Mesenchymal stem cell (in vitro differentiated cells and primary cell): ENCODE measurements around the gene MNDA. TPM values are rescaled to one million over a fixed set of nuclear protein-coding genes. Genes with fewer than 3 reads are reported as not detected.

Experiments used
- DNase-seq: peaks from one replicate; pipeline ENCODE4 v3.0.0-alpha.2; 2013
- H2AFZ ChIP-seq: one replicate; pipeline ENCODE4 v1.6.1; 2013; ENCODE audit warnings: low read depth, mild to moderate bottlenecking, control low read depth, inconsistent platforms, low read length, moderate library complexity
- H2AK5ac ChIP-seq: 2 replicates; pipeline ENCODE4 v1.6.1; 2013; ENCODE audit warnings: low read length, moderate library complexity, mild to moderate bottlenecking, inconsistent platforms; ENCODE audit not compliant: severe bottlenecking
- H2BK120ac ChIP-seq: one replicate; pipeline ENCODE4 v1.6.1; 2013; ENCODE audit warnings: low read depth, mild to moderate bottlenecking, inconsistent platforms, low read length, moderate library complexity
- H2BK12ac ChIP-seq, 2 experiments: one replicate each; pipeline ENCODE4 v1.6.1; 2013; ENCODE audit warnings: inconsistent platforms in 2 of 2, low read length in 2 of 2, mild to moderate bottlenecking in 2 of 2, moderate library complexity in 2 of 2, control low read depth in 1 of 2
- H2BK15ac ChIP-seq: one replicate; pipeline ENCODE4 v1.6.1; 2013; ENCODE audit warnings: mild to moderate bottlenecking, low read depth, inconsistent platforms; ENCODE audit not compliant: poor library complexity, severe bottlenecking
- H2BK5ac ChIP-seq: 2 replicates; pipeline ENCODE4 v1.6.1; 2013; ENCODE audit warnings: low read depth, mild to moderate bottlenecking, low read length, control low read depth, inconsistent platforms; ENCODE audit not compliant: poor library complexity, severe bottlenecking
- H3K14ac ChIP-seq, 2 experiments: one replicate each; pipeline ENCODE4 v1.6.1; 2013; ENCODE audit warnings: inconsistent platforms in 2 of 2, low read length in 2 of 2, control low read depth in 1 of 2, mild to moderate bottlenecking in 1 of 2, moderate library complexity in 1 of 2
- H3K18ac ChIP-seq, 2 experiments: one replicate each; pipeline ENCODE4 v1.6.1; 2013; ENCODE audit warnings: inconsistent platforms in 2 of 2, low read length in 2 of 2, control low read depth in 1 of 2, low read depth in 1 of 2, mild to moderate bottlenecking in 1 of 2
- H3K23ac ChIP-seq, 2 experiments: one replicate each; pipeline ENCODE4 v1.6.1; 2013; ENCODE audit warnings: inconsistent platforms in 2 of 2, low read length in 2 of 2, mild to moderate bottlenecking in 2 of 2, moderate library complexity in 2 of 2, control low read depth in 1 of 2
- H3K27ac ChIP-seq: 2 replicates; pipeline ENCODE4 v1.5.1; 2013; ENCODE audit warnings: mild to moderate bottlenecking, moderate library complexity, low read length, control low read depth, inconsistent platforms; ENCODE audit not compliant: poor library complexity, severe bottlenecking
- H3K27me3 ChIP-seq, 2 experiments: 2 replicates each; pipeline versions ENCODE4 v1.6.1 to v1.7.0; 2013; ENCODE audit warnings: low read length in 2 of 2, mild to moderate bottlenecking in 2 of 2, moderate library complexity in 2 of 2, control low read depth in 1 of 2, inconsistent platforms in 1 of 2; ENCODE audit not compliant: control insufficient read depth in 1 of 2, insufficient read depth in 1 of 2
- H3K36me3 ChIP-seq, 2 experiments: 2 replicates each; pipeline versions ENCODE4 v1.6.1 to v1.7.0; 2013; ENCODE audit warnings: low read length in 2 of 2, control low read depth in 1 of 2, inconsistent platforms in 1 of 2, low read depth in 1 of 2, mild to moderate bottlenecking in 1 of 2; ENCODE audit not compliant: insufficient read depth in 2 of 2, control insufficient read depth in 1 of 2
- H3K4ac ChIP-seq, 2 experiments: one replicate each; pipeline ENCODE4 v1.6.1; 2013; ENCODE audit warnings: inconsistent platforms in 2 of 2, low read length in 2 of 2, mild to moderate bottlenecking in 2 of 2, moderate library complexity in 2 of 2, control low read depth in 1 of 2, low read depth in 1 of 2
- H3K4me1 ChIP-seq: 2 replicates; pipeline ENCODE4 v1.6.1; 2013; ENCODE audit warnings: low read depth, low read length, control low read depth; ENCODE audit not compliant: control insufficient read depth, insufficient read depth
- H3K4me2 ChIP-seq: 2 replicates; pipeline ENCODE4 v1.6.1; 2013; ENCODE audit warnings: low read length, mild to moderate bottlenecking, inconsistent platforms; ENCODE audit not compliant: poor library complexity, severe bottlenecking
- H3K4me3 ChIP-seq, 2 experiments: 2 replicates each; pipeline versions ENCODE4 v1.5.1 to v1.7.0; 2013; ENCODE audit warnings: low read length in 2 of 2, mild to moderate bottlenecking in 2 of 2, control low read depth in 1 of 2, low read depth in 1 of 2; ENCODE audit not compliant: insufficient read depth in 1 of 2
- H3K79me1 ChIP-seq: replicated peaks from 2 replicates; pipeline ENCODE4 v1.6.1; 2013; ENCODE audit warnings: mild to moderate bottlenecking, control low read depth, low read length, inconsistent platforms; ENCODE audit not compliant: poor library complexity, severe bottlenecking
- H3K9ac ChIP-seq: 2 replicates; pipeline ENCODE4 v1.7.0; 2013; ENCODE audit warnings: mild to moderate bottlenecking, low read length, moderate library complexity
- H3K9me3 ChIP-seq: 2 replicates; pipeline ENCODE4 v1.7.0; 2013; ENCODE audit warnings: mild to moderate bottlenecking, low read length; ENCODE audit not compliant: control insufficient read depth
- H4K8ac ChIP-seq: one replicate; pipeline ENCODE4 v1.6.1; 2013; ENCODE audit warnings: inconsistent platforms, mild to moderate bottlenecking, low read length, moderate library complexity
- H4K91ac ChIP-seq: one replicate; pipeline ENCODE4 v1.6.1; 2013; ENCODE audit warnings: mild to moderate bottlenecking, low read length, inconsistent platforms
- WGBS: methylation state at CpG from one replicate; pipeline ENCODE4 v1.1.7; 2013; ENCODE audit warnings: mixed read lengths; 5-methylcytosine and 5-hydroxymethylcytosine counted together
- small RNA-seq: library from polyadenylated mRNA; stranded (forward); fragments of <200 nt; extraction: miRNeasy Mini kit (QIAGEN cat#:217004); gene quantifications from one replicate; pipeline ENCODE3, GENCODE V24; 2013; ENCODE audit warnings: low read depth

MNDA gene

DNA sequence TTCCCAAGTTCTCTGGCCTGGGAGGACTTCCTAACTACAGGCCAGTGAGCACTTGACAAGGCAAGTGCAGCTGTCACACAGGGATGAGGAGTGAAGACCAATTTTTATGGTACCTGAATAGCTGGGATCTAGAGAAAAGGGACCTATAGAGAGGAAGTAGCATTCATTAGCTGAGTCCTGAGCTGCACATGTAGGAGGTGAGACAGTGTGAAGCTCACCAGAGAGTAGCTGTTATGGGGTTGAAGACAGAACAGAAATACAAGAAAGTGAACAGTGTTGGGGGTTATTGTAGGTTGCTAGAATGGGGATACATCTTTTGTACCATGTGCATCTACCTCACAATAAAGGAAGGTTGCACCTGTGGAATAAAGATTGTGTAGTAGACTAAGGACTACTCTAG lies 62.5 kb downstream of the MNDA start:
- no peaks in the 10 kb centered on the region for H3K9me3 ChIP-seq
- H3K4me3 ChIP-seq, result no peak overlapping the region
- no peak overlapping the region for H3K27ac ChIP-seq
- no peak overlapping the region for H2BK5ac ChIP-seq
- no peak overlapping the region for H2AK5ac ChIP-seq
- H2BK15ac ChIP-seq, result no peak overlapping the region
- H3K4me1 ChIP-seq, result no peaks in the 10 kb centered on the region
- H3K18ac ChIP-seq, result no peak overlapping the region
- no peak overlapping the region for H2AFZ ChIP-seq
- no peak for DNase-seq
- no peaks in the 10 kb centered on the region for H3K36me3 ChIP-seq
- no peak overlapping the region for H3K4ac ChIP-seq
- H4K8ac ChIP-seq, result no peak overlapping the region
- H2BK12ac ChIP-seq, result no peak overlapping the region
- H3K9ac ChIP-seq, result no peak overlapping the region
- H3K14ac ChIP-seq, result no peak overlapping the region
- no peak overlapping the region for H3K23ac ChIP-seq
- no peak overlapping the region for H2BK120ac ChIP-seq
- H3K79me1 ChIP-seq, result no peaks in the 10 kb centered on the region
- no peak overlapping the region for H3K4me2 ChIP-seq
- H4K91ac ChIP-seq, result no peak overlapping the region
- no peaks in the 10 kb centered on the region for H3K27me3 ChIP-seq

DNA sequence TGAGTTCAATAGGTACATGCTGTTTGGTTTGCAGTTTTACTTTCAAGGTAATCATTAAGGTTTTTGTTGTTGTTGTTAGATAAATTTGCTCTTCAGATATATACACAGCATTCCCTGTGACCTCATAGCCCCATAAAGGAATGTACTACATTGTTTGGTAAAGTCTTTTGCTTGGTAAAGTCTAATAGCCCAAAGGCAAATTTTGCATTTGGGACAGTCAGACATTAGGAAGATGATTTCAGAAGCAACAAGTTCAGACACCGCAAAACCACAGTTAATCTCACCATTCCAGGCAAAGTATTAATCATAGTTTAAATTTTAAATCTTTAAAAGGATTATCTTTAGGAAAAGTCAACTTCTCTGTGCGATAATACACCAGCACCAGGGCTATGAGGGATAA lies 67.6 kb downstream of the MNDA start:
- no peak overlapping the region for H4K91ac ChIP-seq
- no peak overlapping the region for H3K23ac ChIP-seq
- H2BK5ac ChIP-seq, result no peak overlapping the region
- no peak overlapping the region for H3K14ac ChIP-seq
- H3K4me2 ChIP-seq, result no peak overlapping the region
- no peaks in the 10 kb centered on the region for H3K79me1 ChIP-seq
- H3K9ac ChIP-seq, result no peak overlapping the region
- no peak overlapping the region for H2BK120ac ChIP-seq
- no peak overlapping the region for H2BK12ac ChIP-seq
- no CpG with 5 or more reads among the region's 2 CpGs for WGBS
- H3K27me3 ChIP-seq, result no peaks in the 10 kb centered on the region
- H3K9me3 ChIP-seq, result no peaks in the 10 kb centered on the region
- H3K4me3 ChIP-seq, result no peak overlapping the region
- DNase-seq, result no peak
- H3K36me3 ChIP-seq, result no peaks in the 10 kb centered on the region
- no peak overlapping the region for H4K8ac ChIP-seq
- no peaks in the 10 kb centered on the region for H3K4me1 ChIP-seq
- no peak overlapping the region for H2AFZ ChIP-seq
- H3K4ac ChIP-seq, result no peak overlapping the region
- H3K18ac ChIP-seq, result no peak overlapping the region
- H2AK5ac ChIP-seq, result no peak overlapping the region
- H3K27ac ChIP-seq, result no peak overlapping the region
- no peak overlapping the region for H2BK15ac ChIP-seq

Small RNA genes lying within 50 kb of the gene (small RNA-seq; reads per million reads assigned to genes)
- gene OR2AQ1P, result not detected
